ENCODE results near the gene ILKAP.

- TF ChIP-seq YY1 (IDR thresholded peaks at IDR 0.05; ENCODE audit: insufficient read depth, insufficient read length) (no peak), ZNF274 (IDR thresholded peaks at IDR 0.05; ENCODE audit: low read depth, low read length) (no peak)
These were observed 78.9 kb downstream of the ILKAP start for GRCh38 chr2:238124488-238125126.

Measured in NT2/D1 (cell line).